Hepatocyte (in vitro differentiated cells): ENCODE data around the gene NCKAP5L. TPM values are rescaled to one million over a fixed set of nuclear protein-coding genes. Genes with fewer than 3 reads are reported as not detected.

Experiments used
- DNase-seq: peaks from one replicate; pipeline ENCODE4 v3.0.0-alpha.2; 2016; ENCODE audit warnings: low spot score
- H2AFZ ChIP-seq: fragments of 200-600 bp; sonication (generic); 2 replicates; pipeline ENCODE4 v1.6.0; 2016; ENCODE audit warnings: antibody characterized with exemption, mild to moderate bottlenecking
- H3K27ac ChIP-seq: fragments of 200-600 bp; sonication (generic); 2 replicates; pipeline ENCODE4 v1.5.1; 2016; ENCODE audit warnings: mild to moderate bottlenecking
- H3K27me3 ChIP-seq: fragments of 200-600 bp; sonication (generic); 2 replicates; pipeline ENCODE4 v1.6.1; 2016
- H3K36me3 ChIP-seq: fragments of 200-600 bp; sonication (generic); replicated peaks from 2 replicates; pipeline ENCODE4 v1.5.1; 2016; ENCODE audit warnings: low read depth; ENCODE audit not compliant: insufficient read depth
- H3K4me1 ChIP-seq: fragments of 200-600 bp; sonication (generic); 2 replicates; pipeline ENCODE4 v1.5.1; 2016; ENCODE audit warnings: mild to moderate bottlenecking, moderate library complexity; ENCODE audit not compliant: insufficient read depth
- H3K4me2 ChIP-seq: fragments of 200-600 bp; sonication (generic); 2 replicates; pipeline ENCODE4 v1.6.0; 2016
- H3K4me3 ChIP-seq: fragments of 200-600 bp; sonication (generic); 2 replicates; pipeline ENCODE4 v1.5.1; 2016; ENCODE audit warnings: mild to moderate bottlenecking
- H3K79me2 ChIP-seq: fragments of 200-600 bp; sonication (generic); 2 replicates; pipeline ENCODE4 v1.6.0; 2017; ENCODE audit warnings: mild to moderate bottlenecking
- H3K9me2 ChIP-seq: fragments of 200-600 bp; sonication (generic); replicated peaks from 2 replicates; pipeline ENCODE4 v1.6.0; 2017; ENCODE audit warnings: mild to moderate bottlenecking; ENCODE audit not compliant: insufficient read depth
- H3K9me3 ChIP-seq: fragments of 200-600 bp; sonication (generic); 2 replicates; pipeline ENCODE4 v1.5.1; 2016; ENCODE audit warnings: low read depth, mild to moderate bottlenecking
- H4K20me1 ChIP-seq: fragments of 200-600 bp; sonication (generic); 2 replicates; pipeline ENCODE4 v1.6.0; 2016; ENCODE audit warnings: mild to moderate bottlenecking; ENCODE audit not compliant: insufficient read depth, poor library complexity, severe bottlenecking
- CTCF ChIP-seq: fragments of 200-600 bp; sonication (generic); IDR thresholded peaks from 2 replicates; pipeline ENCODE4 v1.5.1; 2016; ENCODE audit warnings: antibody characterized with exemption, mild to moderate bottlenecking; ENCODE audit not compliant: poor library complexity
- EZH2 ChIP-seq: fragments of 200-600 bp; sonication (generic); IDR thresholded peaks from 2 replicates; pipeline ENCODE4 v1.6.1; 2016; ENCODE audit warnings: antibody characterized with exemption, mild to moderate bottlenecking, borderline replicate concordance
- EZH2phosphoT487 ChIP-seq: fragments of 200-600 bp; sonication (generic); IDR thresholded peaks from one replicate; pipeline ENCODE4 v1.6.1; 2018; ENCODE audit warnings: antibody characterized with exemption, mild to moderate bottlenecking, low read depth, moderate library complexity; ENCODE audit not compliant: unreplicated experiment, severe bottlenecking
- WGBS: methylation state at CpG from one replicate; pipeline ENCODE4 v1.1.6; 2016; ENCODE audit warnings: low lambda C conversion rate; ENCODE audit errors: missing lambda C conversion rate; 5-methylcytosine and 5-hydroxymethylcytosine counted together
- polyA plus RNA-seq: library from polyadenylated mRNA; unstranded; fragments of >200 nt; fragmentation: Nextera tagmentation; extraction: Ambion mirVana; gene quantifications from 2 replicates; pipeline ENCODE4 v1.2.1, GENCODE V29; 2016
- total RNA-seq: library from RNA; depleted of rRNA; stranded (reverse); fragments of >200 nt; gene quantifications from 2 replicates; pipeline ENCODE4 v1.2.3, GENCODE V29; 2014

The NCKAP5L gene
- total and polyA plus RNA-seq, 2 experiments from 2014 or later = 14.5 to 26.7 TPM

- no peaks in the 10 kb centered on the region for H3K36me3 ChIP-seq
Observed at GRCh38 chr12:49804821-49805220, 23.4 kb downstream of the NCKAP5L start.

GRCh38 chr12:49803693-49804450 is 24.3 kb downstream of the NCKAP5L start:
- no peaks in the 10 kb centered on the region for H3K9me2 ChIP-seq
- H2AFZ ChIP-seq = no peak overlapping the region
- DNase-seq = no peak
- 94% methylated on average over 12 of the region's 12 CpGs for WGBS
- H3K79me2 ChIP-seq = peaks cover 18% of the 10 kb centered on the region
- H3K9me3 ChIP-seq = no peaks in the 10 kb centered on the region
- no peak overlapping the region for H3K27ac ChIP-seq
- H3K4me3 ChIP-seq = no peak overlapping the region
- no peaks in the 10 kb centered on the region for H3K36me3 ChIP-seq
- H3K27me3 ChIP-seq = no peaks in the 10 kb centered on the region
- H3K4me1 ChIP-seq = peaks cover 6% of the 10 kb centered on the region
- peaks cover 9% of the 10 kb centered on the region for H4K20me1 ChIP-seq
- no peak overlapping the region for H3K4me2 ChIP-seq
- TF ChIP-seq EZH2 = no peak
- no peak for TF ChIP-seq EZH2phosphoT487
- no peak for TF ChIP-seq CTCF

More at GRCh38 chr12:49804821-49805220, 23.4 kb downstream of the NCKAP5L start:
- 94% methylated on average over 10 of the region's 10 CpGs for WGBS
- H3K27ac ChIP-seq = no peak overlapping the region
- no peak for DNase-seq
- H3K4me2 ChIP-seq = no peak overlapping the region
- H4K20me1 ChIP-seq = peaks cover 9% of the 10 kb centered on the region
- peaks cover 15% of the 10 kb centered on the region for H3K4me1 ChIP-seq
- peaks cover 21% of the 10 kb centered on the region for H3K79me2 ChIP-seq
- H3K9me2 ChIP-seq = no peaks in the 10 kb centered on the region
- H3K4me3 ChIP-seq = no peak overlapping the region
- H2AFZ ChIP-seq = no peak overlapping the region
- no peak for TF ChIP-seq EZH2phosphoT487
- no peak for TF ChIP-seq CTCF
- TF ChIP-seq EZH2 = no peak
- H3K27me3 ChIP-seq = no peaks in the 10 kb centered on the region
- no peaks in the 10 kb centered on the region for H3K9me3 ChIP-seq

- no peaks in the 10 kb centered on the region for H3K36me3 ChIP-seq
- no peak for DNase-seq
Observed at GRCh38 chr12:49801141-49802063, 26.8 kb downstream of the NCKAP5L start.

More at GRCh38 chr12:49801141-49802063, 26.8 kb downstream of the NCKAP5L start:
- Histone ChIP-seq H3K79me2 (peaks cover 2% of the 10 kb centered on the region), H3K4me3 (no peak overlapping the region), H3K9me2 (no peaks in the 10 kb centered on the region), H3K27ac (no peak overlapping the region), H4K20me1 (no peaks in the 10 kb centered on the region), H3K9me3 (no peaks in the 10 kb centered on the region), H3K4me1 (no peaks in the 10 kb centered on the region), H3K27me3 (no peaks in the 10 kb centered on the region), H2AFZ (no peak overlapping the region), H3K4me2 (no peak overlapping the region)
- TF ChIP-seq EZH2phosphoT487 (no peak), CTCF (no peak), EZH2 (no peak)
- 92% methylated on average over 17 of the region's 17 CpGs for WGBS
